ENCODE measurements around the gene RAB20.

The RAB20 gene

DNA sequence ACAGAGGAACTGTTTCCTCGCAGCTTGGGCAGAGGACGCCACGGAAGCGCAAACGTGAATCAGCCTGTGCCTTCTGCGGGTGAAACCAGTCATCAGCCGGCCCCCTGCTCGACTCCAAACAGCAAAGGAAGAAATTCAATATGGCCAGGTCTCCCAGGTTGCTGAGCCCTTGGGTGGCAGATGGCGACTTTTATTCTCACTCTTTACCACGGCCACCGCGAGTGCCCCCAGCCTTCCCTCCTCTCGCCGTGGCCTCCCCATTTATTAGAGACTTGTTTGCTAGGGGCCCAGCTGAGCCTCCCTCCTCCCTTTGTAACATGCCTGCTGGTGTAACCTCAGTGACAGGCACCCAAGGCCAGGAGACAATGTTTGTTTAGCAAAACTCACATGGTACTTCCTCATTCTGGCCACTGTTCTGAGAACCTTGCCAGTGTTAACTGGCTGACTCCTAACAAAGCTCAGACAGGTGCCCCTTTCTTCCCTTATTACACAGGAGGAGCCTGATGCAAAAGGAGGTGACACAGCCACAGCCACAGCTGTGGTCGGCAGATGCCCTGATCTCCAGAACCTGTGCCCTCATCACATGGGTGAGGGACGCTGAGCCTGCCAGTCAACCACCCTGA is 5.8 kb downstream of the RAB20 start:
- DNase-seq: no peak
- Mint-ChIP-seq H3K9me3 (peaks cover 8% of the 10 kb centered on the region), H3K27ac (peak overlapping the region; percentile 15), H3K36me3 (ENCODE audit: low read depth) (peaks cover 16% of the 10 kb centered on the region), H3K4me1 (peaks cover 48% of the 10 kb centered on the region), H3K27me3 (ENCODE audit: low read depth, poor library complexity) (peaks cover 25% of the 10 kb centered on the region), H3K4me3 (no peak overlapping the region)
- TF ChIP-seq, protein P1, sequence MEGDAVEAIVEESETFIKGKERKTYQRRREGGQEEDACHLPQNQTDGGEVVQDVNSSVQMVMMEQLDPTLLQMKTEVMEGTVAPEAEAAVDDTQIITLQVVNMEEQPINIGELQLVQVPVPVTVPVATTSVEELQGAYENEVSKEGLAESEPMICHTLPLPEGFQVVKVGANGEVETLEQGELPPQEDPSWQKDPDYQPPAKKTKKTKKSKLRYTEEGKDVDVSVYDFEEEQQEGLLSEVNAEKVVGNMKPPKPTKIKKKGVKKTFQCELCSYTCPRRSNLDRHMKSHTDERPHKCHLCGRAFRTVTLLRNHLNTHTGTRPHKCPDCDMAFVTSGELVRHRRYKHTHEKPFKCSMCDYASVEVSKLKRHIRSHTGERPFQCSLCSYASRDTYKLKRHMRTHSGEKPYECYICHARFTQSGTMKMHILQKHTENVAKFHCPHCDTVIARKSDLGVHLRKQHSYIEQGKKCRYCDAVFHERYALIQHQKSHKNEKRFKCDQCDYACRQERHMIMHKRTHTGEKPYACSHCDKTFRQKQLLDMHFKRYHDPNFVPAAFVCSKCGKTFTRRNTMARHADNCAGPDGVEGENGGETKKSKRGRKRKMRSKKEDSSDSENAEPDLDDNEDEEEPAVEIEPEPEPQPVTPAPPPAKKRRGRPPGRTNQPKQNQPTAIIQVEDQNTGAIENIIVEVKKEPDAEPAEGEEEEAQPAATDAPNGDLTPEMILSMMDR (IDR thresholded peaks at IDR 0.05): no peak

DNA sequence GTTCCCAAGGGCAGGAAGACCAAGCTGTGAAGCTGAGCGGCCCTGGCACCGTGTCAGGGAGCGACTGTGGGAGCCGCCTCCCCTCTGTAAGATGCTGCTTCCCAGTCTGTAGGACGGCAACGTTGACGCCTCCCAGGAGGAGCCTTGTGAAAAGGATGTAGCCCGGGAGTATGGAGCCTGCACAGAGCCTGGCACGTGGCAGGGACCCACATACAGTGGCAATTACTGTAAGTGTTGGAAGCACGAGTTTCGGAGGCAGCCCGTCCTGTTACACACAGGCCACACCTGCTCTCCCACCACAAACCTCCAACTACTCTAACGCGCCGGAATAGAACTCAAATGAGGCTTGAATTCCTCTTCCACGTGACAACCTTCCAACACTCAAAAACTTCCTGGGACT is 6.6 kb downstream of the RAB20 start:
- Mint-ChIP-seq H3K4me3 (no peak overlapping the region), H3K4me1 (peaks cover 41% of the 10 kb centered on the region), H3K27ac (no peak overlapping the region), H3K36me3 (ENCODE audit: low read depth) (peaks cover 16% of the 10 kb centered on the region), H3K27me3 (ENCODE audit: low read depth, poor library complexity) (peaks cover 17% of the 10 kb centered on the region), H3K9me3 (peaks cover 8% of the 10 kb centered on the region)
- no peak for DNase-seq
- TF ChIP-seq, protein P1 (IDR thresholded peaks at IDR 0.05): no peak

- H3K4me3 Mint-ChIP-seq: no peak overlapping the region
- H3K27me3 Mint-ChIP-seq (ENCODE audit: low read depth, poor library complexity): peaks cover 11% of the 10 kb centered on the region
- DNase-seq: no peak
- no peak overlapping the region for H3K27ac Mint-ChIP-seq
- peaks cover 8% of the 10 kb centered on the region for H3K9me3 Mint-ChIP-seq
- TF ChIP-seq, protein P1 (IDR thresholded peaks at IDR 0.05): no peak
- peaks cover 35% of the 10 kb centered on the region for H3K4me1 Mint-ChIP-seq
- H3K36me3 Mint-ChIP-seq (ENCODE audit: low read depth): peaks cover 15% of the 10 kb centered on the region
Measured at GRCh38 chr13:110554227-110554836, 7.2 kb downstream of the RAB20 start.

GRCh38 chr13:110553417-110553816 is 8.1 kb downstream of the RAB20 start:
- Mint-ChIP-seq H3K4me1 (peaks cover 29% of the 10 kb centered on the region), H3K27me3 (ENCODE audit: low read depth, poor library complexity) (peaks cover 7% of the 10 kb centered on the region), H3K36me3 (ENCODE audit: low read depth) (peaks cover 9% of the 10 kb centered on the region), H3K4me3 (no peak overlapping the region), H3K27ac (no peak overlapping the region), H3K9me3 (peaks cover 8% of the 10 kb centered on the region)
- no peak for DNase-seq
- TF ChIP-seq, protein P1 (IDR thresholded peaks at IDR 0.05): no peak

- TF ChIP-seq, protein P1 (IDR thresholded peaks at IDR 0.05): no peak
- Mint-ChIP-seq H3K36me3 (ENCODE audit: low read depth) (peaks cover 9% of the 10 kb centered on the region), H3K4me3 (no peak overlapping the region), H3K27ac (no peak overlapping the region), H3K27me3 (ENCODE audit: low read depth, poor library complexity) (peaks cover 7% of the 10 kb centered on the region), H3K9me3 (peaks cover 8% of the 10 kb centered on the region), H3K4me1 (peaks cover 29% of the 10 kb centered on the region)
- DNase-seq: no peak
Measured at GRCh38 chr13:110552767-110553166, 8.8 kb downstream of the RAB20 start.

- Mint-ChIP-seq H3K27me3 (ENCODE audit: low read depth, poor library complexity) (peaks cover 2% of the 10 kb centered on the region), H3K36me3 (ENCODE audit: low read depth) (peaks cover 8% of the 10 kb centered on the region), H3K4me1 (peaks cover 29% of the 10 kb centered on the region), H3K9me3 (peaks cover 4% of the 10 kb centered on the region), H3K27ac (peak overlapping the region; percentile 91), H3K4me3 (no peak overlapping the region)
- TF ChIP-seq, protein P1 (IDR thresholded peaks at IDR 0.05): no peak
- no peak for DNase-seq
Measured at GRCh38 chr13:110551284-110551683, 10.2 kb downstream of the RAB20 start.

Data from nephron progenitor cell (in vitro differentiated cells).